ENCODE results near the gene ARMH1. TPM values are rescaled to one million over a fixed set of nuclear protein-coding genes. Genes with fewer than 3 reads are reported as not detected.
A peak's percentile ranks its signal among the peaks of the same experiment; 100 is the strongest.
"Not testable (repeated sequence)": the region's sequence is repeated elsewhere in the genome, so short reads cannot be mapped to it uniquely, and the experiment has no call there.

ARMH1 gene
- total RNA-seq, 1 experiment from 2014 or later: not detected

GRCh38 chr1:44664730-44665370 is 9.7 kb upstream of the ARMH1 start:
- no peak for DNase-seq (ENCODE audit: low read depth)

GRCh38 chr1:44666719-44667118 is 7.8 kb upstream of the ARMH1 start:
- not testable (repeated sequence) for DNase-seq (ENCODE audit: low read depth)

- no peak for DNase-seq (ENCODE audit: low read depth)
Measured at GRCh38 chr1:44670751-44671640, 3.5 kb upstream of the ARMH1 start.

GRCh38 chr1:44672254-44672955 is 2.1 kb upstream of the ARMH1 start:
- peak; percentile 94 for DNase-seq (ENCODE audit: low read depth)

GRCh38 chr1:44672961-44673674 is 1.4 kb upstream of the ARMH1 start:
- no peak for DNase-seq (ENCODE audit: low read depth)

GRCh38 chr1:44673675-44674112 is 820 bp upstream of the ARMH1 start:
- no peak for DNase-seq (ENCODE audit: low read depth)

GRCh38 chr1:44675186-44675585 is 672 bp downstream of the ARMH1 start:
- no peak for DNase-seq (ENCODE audit: low read depth)

- peak; percentile 83 for DNase-seq (ENCODE audit: low read depth)
Measured at GRCh38 chr1:44676484-44677200, 2.1 kb downstream of the ARMH1 start.

GRCh38 chr1:44677201-44677766 is 2.8 kb downstream of the ARMH1 start:
- DNase-seq (ENCODE audit: low read depth): peak; percentile 57

- DNase-seq (ENCODE audit: low read depth): no peak
Measured at GRCh38 chr1:44678120-44678519, 3.6 kb downstream of the ARMH1 start.

- DNase-seq (ENCODE audit: low read depth): no peak
Measured at GRCh38 chr1:44678626-44679025, 4.1 kb downstream of the ARMH1 start.

- no peak for DNase-seq (ENCODE audit: low read depth)
Measured at GRCh38 chr1:44679468-44679867, 5.0 kb downstream of the ARMH1 start.

GRCh38 chr1:44681905-44682882 is 7.7 kb downstream of the ARMH1 start:
- DNase-seq (ENCODE audit: low read depth): no peak

- DNase-seq (ENCODE audit: low read depth): no peak
Measured at GRCh38 chr1:44682883-44683265, 8.4 kb downstream of the ARMH1 start.

GRCh38 chr1:44684525-44684924 is 10.0 kb downstream of the ARMH1 start:
- no peak for DNase-seq (ENCODE audit: low read depth)

- DNase-seq (ENCODE audit: low read depth): no peak
Measured at GRCh38 chr1:44685218-44685617, 10.7 kb downstream of the ARMH1 start.

GRCh38 chr1:44685881-44686280 is 11.4 kb downstream of the ARMH1 start:
- no peak for DNase-seq (ENCODE audit: low read depth)

GRCh38 chr1:44688760-44689446 is 14.4 kb downstream of the ARMH1 start:
- no peak for DNase-seq (ENCODE audit: low read depth)

GRCh38 chr1:44689447-44689765 is 14.9 kb downstream of the ARMH1 start:
- DNase-seq (ENCODE audit: low read depth): no peak

Measured in HT1080 (cell line).